Thoracic aorta (tissue), 2 donors: ENCODE measurements around the gene ANTXR1. TPM values are rescaled to one million over a fixed set of nuclear protein-coding genes. Genes with fewer than 3 reads are reported as not detected.

ENCODE experiments used
- ATAC-seq: fragments of 150-250 bp; one replicate; pipeline ENCODE4 v1.8.0; 2017; ENCODE audit warnings: low read depth; ENCODE audit not compliant: insufficient number of reproducible peaks, low FRiP score
- DNase-seq: peaks from one replicate; pipeline ENCODE4 v3.0.0-alpha.2; 2020; ENCODE audit warnings: low spot score
- H3K27ac ChIP-seq, 2 donors: fragments of 200-600 bp; sonication (generic); 1 replicate in 1 of 2; 2 replicates in 1 of 2; pipeline ENCODE4 v1.5.1; 2016; ENCODE audit warnings: mild to moderate bottlenecking in 2 of 2, moderate library complexity in 2 of 2
- H3K27me3 ChIP-seq: fragments of 200-600 bp; sonication (generic); replicated peaks from 2 replicates; pipeline ENCODE4 v1.6.0; 2016; ENCODE audit warnings: mild to moderate bottlenecking; ENCODE audit not compliant: insufficient read depth
- H3K36me3 ChIP-seq: fragments of 200-600 bp; sonication (generic); one replicate; pipeline ENCODE4 v1.5.1; 2016
- H3K4me1 ChIP-seq, 2 donors: fragments of 200-600 bp; sonication (generic); 1 replicate in 1 of 2; 2 replicates in 1 of 2; pipeline versions ENCODE4 v1.5.1 to v1.6.0; 2016; ENCODE audit warnings: low read depth in 2 of 2, mild to moderate bottlenecking in 1 of 2; ENCODE audit not compliant: control insufficient read depth in 1 of 2
- H3K4me3 ChIP-seq: fragments of 200-600 bp; sonication (generic); 2 replicates; pipeline ENCODE4 v1.5.1; 2016; ENCODE audit warnings: mild to moderate bottlenecking
- H3K9me3 ChIP-seq: fragments of 200-600 bp; sonication (generic); 2 replicates; pipeline ENCODE4 v1.5.1; 2016
- total RNA-seq, 2 donors: library from RNA; depleted of rRNA; stranded (reverse); fragments of >200 nt; gene quantifications; one replicate each; pipeline versions ENCODE4 v1.1.0 to v1.2.3, GENCODE V29; 2016
- TF ChIP-seq, protein P1 (sequence below): fragments of 200-600 bp; sonication (generic); IDR thresholded peaks from one replicate; pipeline ENCODE4 v1.5.1; 2019; ENCODE audit warnings: antibody characterized with exemption

Gene ANTXR1
- total RNA-seq, 2 donors from 2014 or later = 253 to 313 TPM

DNA sequence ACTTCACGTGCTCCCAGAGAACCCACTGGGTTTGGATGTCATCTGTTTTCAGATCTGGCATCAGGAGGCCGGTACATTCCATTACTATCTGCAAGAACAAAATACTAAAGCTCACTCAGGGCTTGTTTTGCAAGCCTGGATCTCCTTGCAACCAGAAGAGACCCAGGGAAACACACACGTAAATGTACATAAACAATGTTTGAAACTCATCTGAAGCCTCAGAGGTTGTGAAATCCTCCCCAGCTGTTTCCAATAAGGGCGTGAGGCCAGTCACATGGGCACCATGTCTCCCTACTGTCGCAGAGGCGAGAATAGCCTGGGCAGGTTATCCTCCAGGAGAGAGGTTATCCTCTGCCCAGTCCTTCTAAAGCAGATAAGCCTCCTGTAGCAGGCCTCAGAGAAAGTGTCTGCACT is 187.1 kb downstream of the ANTXR1 start:
- Histone ChIP-seq H3K36me3 (no peaks in the 10 kb centered on the region), H3K4me1 (peaks cover 19 to 45% of the 10 kb centered on the region in 2 donors), H3K27ac (peak overlapping the region; percentile 13 to 32), H3K27me3 (no peaks in the 10 kb centered on the region), H3K4me3 (no peak overlapping the region), H3K9me3 (no peaks in the 10 kb centered on the region)
- TF ChIP-seq, protein P1, sequence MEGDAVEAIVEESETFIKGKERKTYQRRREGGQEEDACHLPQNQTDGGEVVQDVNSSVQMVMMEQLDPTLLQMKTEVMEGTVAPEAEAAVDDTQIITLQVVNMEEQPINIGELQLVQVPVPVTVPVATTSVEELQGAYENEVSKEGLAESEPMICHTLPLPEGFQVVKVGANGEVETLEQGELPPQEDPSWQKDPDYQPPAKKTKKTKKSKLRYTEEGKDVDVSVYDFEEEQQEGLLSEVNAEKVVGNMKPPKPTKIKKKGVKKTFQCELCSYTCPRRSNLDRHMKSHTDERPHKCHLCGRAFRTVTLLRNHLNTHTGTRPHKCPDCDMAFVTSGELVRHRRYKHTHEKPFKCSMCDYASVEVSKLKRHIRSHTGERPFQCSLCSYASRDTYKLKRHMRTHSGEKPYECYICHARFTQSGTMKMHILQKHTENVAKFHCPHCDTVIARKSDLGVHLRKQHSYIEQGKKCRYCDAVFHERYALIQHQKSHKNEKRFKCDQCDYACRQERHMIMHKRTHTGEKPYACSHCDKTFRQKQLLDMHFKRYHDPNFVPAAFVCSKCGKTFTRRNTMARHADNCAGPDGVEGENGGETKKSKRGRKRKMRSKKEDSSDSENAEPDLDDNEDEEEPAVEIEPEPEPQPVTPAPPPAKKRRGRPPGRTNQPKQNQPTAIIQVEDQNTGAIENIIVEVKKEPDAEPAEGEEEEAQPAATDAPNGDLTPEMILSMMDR = no peak
- no peak for DNase-seq
- ATAC-seq = no peak

DNA sequence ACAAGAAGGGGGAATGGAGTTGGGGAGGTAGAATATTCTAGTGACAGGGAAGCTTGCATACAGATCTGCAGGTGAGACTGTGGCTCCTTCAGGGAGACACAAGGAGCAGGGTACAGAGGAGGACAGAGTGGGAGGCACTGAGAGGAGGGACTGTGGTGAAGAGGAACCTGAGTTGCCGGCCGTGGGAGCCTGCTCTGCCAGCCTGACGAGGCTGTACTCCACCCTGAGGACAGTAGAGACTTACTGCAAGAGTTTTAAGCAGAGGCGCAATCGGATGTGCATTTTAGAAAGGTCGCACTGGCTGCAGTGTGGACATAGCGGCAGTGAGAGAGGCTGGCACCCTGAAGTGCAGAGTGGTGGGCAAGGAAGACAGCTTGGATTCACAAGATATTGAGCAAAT is 188.3 kb downstream of the ANTXR1 start:
- DNase-seq (no peak), ATAC-seq (no peak)
- H3K36me3 ChIP-seq = no peaks in the 10 kb centered on the region
- H3K4me1 ChIP-seq = peaks cover 14 to 33% of the 10 kb centered on the region in 2 donors
- no peak overlapping the region for H3K27ac ChIP-seq
- H3K9me3 ChIP-seq = no peaks in the 10 kb centered on the region
- H3K27me3 ChIP-seq = no peaks in the 10 kb centered on the region
- TF ChIP-seq, protein P1 = no peak
- no peak overlapping the region for H3K4me3 ChIP-seq

DNA sequence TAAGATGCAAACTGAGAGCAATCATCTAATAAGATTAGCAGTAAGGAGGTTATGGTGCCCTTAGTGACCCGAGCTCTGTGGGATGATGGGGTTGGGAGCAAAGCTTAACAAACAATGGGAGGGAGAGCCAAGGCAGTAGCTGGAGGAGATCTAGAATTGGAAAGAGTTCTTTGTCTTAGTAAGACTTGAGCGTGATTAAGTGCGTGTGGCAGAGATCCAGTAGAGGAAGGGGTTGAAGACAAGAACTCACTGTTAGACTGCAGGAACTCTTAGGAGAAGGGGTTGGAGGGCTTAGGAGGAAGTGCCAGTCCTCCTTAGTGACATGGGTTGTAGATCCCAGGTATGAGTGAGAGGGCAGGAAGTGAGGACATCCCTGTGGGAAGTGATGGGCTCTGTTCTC is 189.3 kb downstream of the ANTXR1 start:
- H3K9me3 ChIP-seq = no peaks in the 10 kb centered on the region
- ATAC-seq = no peak
- TF ChIP-seq, protein P1 = no peak
- peaks cover 13 to 32% of the 10 kb centered on the region in 2 donors for H3K4me1 ChIP-seq
- H3K36me3 ChIP-seq = no peaks in the 10 kb centered on the region
- peak overlapping the region in 1 of 2 donors; percentile 0 for H3K27ac ChIP-seq
- no peak for DNase-seq
- no peaks in the 10 kb centered on the region for H3K27me3 ChIP-seq
- H3K4me3 ChIP-seq = no peak overlapping the region

DNA sequence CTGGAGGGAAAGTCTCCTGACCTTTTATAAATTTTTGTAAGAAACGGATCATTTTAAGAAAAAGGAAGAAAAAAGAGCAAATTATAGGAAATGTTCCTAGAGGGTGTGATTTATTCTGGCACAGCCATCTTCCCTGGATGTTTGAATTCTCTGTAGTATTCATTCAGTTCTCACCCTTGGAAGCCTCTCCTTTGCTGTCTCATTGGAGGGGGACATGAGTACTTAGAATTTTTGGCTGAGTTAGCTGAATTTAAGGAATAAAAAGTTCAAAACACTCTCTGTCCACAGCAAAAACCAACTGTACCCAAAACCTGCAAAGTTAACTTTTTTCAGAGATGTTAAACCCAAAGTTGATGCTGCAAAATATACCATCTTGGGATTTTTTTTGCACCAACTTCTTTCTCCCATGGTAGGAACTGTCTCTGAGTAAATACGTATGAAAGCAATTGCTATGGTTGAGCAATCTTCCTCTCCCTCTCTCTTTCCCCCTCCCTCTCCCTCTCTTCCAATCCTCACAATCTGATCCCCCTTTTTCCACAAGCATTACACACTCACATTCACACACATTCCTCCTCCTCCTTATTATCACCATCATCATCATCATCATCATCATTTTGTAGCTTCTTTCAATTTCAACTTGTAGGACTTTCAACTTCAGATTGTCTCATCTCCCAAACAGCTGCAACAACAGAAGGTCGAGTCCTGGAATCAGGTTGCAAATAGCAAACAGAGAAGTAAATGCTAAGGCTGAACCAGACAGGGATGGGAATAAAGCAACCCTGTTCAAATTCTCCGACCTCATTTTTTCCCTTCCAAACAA is 190.4 kb downstream of the ANTXR1 start:
- DNase-seq (no peak), ATAC-seq (no peak)
- H3K9me3 ChIP-seq = no peaks in the 10 kb centered on the region
- H3K4me3 ChIP-seq = no peak overlapping the region
- H3K27me3 ChIP-seq = no peaks in the 10 kb centered on the region
- no peaks in the 10 kb centered on the region for H3K36me3 ChIP-seq
- no peak overlapping the region for H3K27ac ChIP-seq
- peaks cover 13 to 32% of the 10 kb centered on the region in 2 donors for H3K4me1 ChIP-seq
- TF ChIP-seq, protein P1 = no peak

DNA sequence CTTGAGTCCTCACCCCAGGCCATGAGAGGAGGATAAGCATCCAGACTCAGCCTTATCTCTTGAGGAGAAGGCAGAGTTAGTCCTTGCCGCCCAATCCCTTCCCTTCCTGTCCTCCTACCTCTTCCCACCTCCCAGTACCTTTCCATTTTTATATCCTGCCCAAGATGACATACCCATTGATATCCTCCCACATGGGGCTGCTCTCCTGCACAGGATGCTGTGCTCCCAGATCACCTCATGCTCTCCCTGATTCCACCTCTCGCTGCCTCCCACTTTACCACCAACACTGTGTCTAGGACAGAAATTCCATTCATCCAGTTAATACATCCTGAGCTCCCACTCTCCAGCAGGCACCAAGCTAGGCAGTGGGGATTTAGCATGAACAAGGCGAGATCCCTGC is 191.7 kb downstream of the ANTXR1 start:
- Histone ChIP-seq H3K27me3 (no peaks in the 10 kb centered on the region), H3K4me3 (no peak overlapping the region), H3K4me1 (peaks cover 13 to 31% of the 10 kb centered on the region in 2 donors), H3K9me3 (no peaks in the 10 kb centered on the region), H3K36me3 (no peaks in the 10 kb centered on the region), H3K27ac (no peak overlapping the region)
- ATAC-seq = no peak
- DNase-seq = no peak
- TF ChIP-seq, protein P1 = no peak
